BJ (cell line): ENCODE results near the gene LRFN2. TPM values are rescaled to one million over a fixed set of nuclear protein-coding genes. Genes with fewer than 3 reads are reported as not detected.

Experiments
- CTCF ChIA-PET: fragments of 350-600 bp; formaldehyde crosslinking; extraction: SDS; loops from one replicate; lab custom pipeline; 2021; ENCODE audit warnings: antibody characterized with exemption, inconsistent platforms; lab: Yijun Ruan, JAX
- POLR2A ChIA-PET: fragments of 300-600 bp; sonication (Branson Sonifier 250); formaldehyde crosslinking; extraction: SDS; loops from one replicate; lab custom pipeline; 2021; ENCODE audit warnings: antibody characterized with exemption; lab: Charles Lee
- DNase-seq: peaks from one replicate; pipeline ENCODE4 v3.0.0-alpha.2; 2011; ENCODE audit warnings: low read depth
- H3K27me3 ChIP-seq: 2 replicates; pipeline ENCODE4 v1.6.0; 2011; ENCODE audit warnings: low read length; ENCODE audit not compliant: control insufficient read depth, insufficient read depth
- H3K36me3 ChIP-seq: 2 replicates; pipeline ENCODE4 v1.5.1; 2011; ENCODE audit warnings: low read length; ENCODE audit not compliant: control insufficient read depth, insufficient read depth
- H3K4me3 ChIP-seq: 2 replicates; pipeline ENCODE4 v1.5.1; 2011; ENCODE audit warnings: low read depth, mild to moderate bottlenecking, control low read depth, low read length
- polyA plus RNA-seq: library from polyadenylated mRNA; depleted of rRNA; stranded (reverse); fragments of >200 nt; gene quantifications from 2 replicates; pipeline ENCODE4 v1.2.3, GENCODE V29; 2011
- TF ChIP-seq, protein P1 (sequence below): IDR thresholded peaks from 2 replicates; pipeline ENCODE4 v1.5.1; 2011; ENCODE audit warnings: low read depth, mild to moderate bottlenecking, control low read depth, inconsistent platforms, low read length, moderate library complexity; ENCODE audit not compliant: insufficient read depth

LRFN2 gene
- polyA plus RNA-seq, 1 experiment, result not detected

DNA sequence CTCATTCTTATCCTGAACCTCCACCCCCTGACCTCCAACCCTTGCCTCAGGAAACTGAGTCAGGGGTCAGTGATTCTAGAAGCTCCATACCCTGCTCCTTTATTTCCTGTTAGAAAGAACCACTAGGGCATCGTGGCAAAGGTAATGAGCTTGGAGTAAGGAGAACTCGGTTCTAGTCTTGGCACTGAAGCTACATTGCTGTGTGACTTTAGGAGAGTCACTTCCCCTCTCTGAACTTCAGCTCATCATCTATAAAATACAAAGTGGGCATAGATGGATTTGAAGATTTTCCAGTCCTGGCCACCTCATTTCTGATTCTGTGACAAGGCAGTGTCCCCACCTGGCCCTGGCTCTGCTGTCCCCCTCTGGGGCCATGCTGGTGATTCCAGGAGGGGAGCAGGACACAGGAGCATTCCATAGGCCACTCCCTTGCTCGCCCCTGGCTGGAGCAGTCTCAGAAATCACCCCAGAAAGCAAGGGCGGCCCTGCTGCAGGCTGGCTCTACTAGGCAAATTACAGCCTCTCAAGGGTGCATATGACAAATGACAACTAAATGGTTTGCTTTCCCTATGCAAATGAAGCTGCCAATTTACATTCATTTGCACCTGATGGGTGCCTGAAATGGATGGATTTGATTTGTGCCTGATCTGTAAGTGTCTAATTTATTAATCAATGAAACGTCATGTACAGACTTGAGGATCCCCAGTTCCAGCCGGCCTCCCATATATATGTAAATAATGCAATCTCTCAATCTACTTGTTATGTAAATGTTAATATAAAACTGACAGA is 62.2 kb downstream of the LRFN2 start:
- no peak for DNase-seq
- POLR2A ChIA-PET, result no interaction called here
- no peaks in the 10 kb centered on the region for H3K27me3 ChIP-seq
- CTCF ChIA-PET, result no interaction called here
- no peaks in the 10 kb centered on the region for H3K36me3 ChIP-seq
- no peak overlapping the region for H3K4me3 ChIP-seq
- TF ChIP-seq, protein P1, sequence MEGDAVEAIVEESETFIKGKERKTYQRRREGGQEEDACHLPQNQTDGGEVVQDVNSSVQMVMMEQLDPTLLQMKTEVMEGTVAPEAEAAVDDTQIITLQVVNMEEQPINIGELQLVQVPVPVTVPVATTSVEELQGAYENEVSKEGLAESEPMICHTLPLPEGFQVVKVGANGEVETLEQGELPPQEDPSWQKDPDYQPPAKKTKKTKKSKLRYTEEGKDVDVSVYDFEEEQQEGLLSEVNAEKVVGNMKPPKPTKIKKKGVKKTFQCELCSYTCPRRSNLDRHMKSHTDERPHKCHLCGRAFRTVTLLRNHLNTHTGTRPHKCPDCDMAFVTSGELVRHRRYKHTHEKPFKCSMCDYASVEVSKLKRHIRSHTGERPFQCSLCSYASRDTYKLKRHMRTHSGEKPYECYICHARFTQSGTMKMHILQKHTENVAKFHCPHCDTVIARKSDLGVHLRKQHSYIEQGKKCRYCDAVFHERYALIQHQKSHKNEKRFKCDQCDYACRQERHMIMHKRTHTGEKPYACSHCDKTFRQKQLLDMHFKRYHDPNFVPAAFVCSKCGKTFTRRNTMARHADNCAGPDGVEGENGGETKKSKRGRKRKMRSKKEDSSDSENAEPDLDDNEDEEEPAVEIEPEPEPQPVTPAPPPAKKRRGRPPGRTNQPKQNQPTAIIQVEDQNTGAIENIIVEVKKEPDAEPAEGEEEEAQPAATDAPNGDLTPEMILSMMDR, result no peak

DNA sequence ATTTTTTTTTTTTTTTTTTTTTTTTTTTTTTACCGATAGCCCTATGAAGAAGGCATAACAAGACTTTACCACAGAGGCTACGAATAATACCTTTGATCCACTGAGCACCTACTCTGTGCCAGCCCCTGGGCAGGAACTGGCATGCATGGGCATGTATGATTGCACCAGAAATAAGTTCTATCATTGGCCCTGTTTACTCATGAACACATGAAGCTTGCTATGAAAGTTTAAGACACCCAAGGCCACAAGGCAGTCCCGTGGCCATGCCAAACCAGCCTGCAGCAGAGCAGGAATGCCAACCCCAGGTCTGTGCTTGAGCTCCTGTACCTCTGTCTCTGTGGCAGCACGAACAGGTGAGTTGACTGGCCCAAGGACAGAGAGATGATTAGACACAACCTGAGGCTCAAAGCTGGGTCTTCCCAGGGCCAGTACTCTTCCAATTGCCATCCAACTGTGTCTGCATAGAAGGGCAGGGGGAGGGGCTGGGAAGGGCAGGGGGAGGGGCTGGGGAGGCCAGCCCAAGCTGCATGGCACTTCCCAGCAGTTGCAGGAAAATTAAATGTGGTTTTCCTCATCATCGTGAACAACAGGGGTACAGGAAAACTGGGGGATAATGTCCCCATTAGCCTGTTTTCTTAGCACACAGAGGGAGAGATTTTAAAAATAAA is 63.5 kb downstream of the LRFN2 start:
- no peaks in the 10 kb centered on the region for H3K36me3 ChIP-seq
- H3K4me3 ChIP-seq, result no peak overlapping the region
- DNase-seq, result no peak
- TF ChIP-seq, protein P1, result no peak
- no peaks in the 10 kb centered on the region for H3K27me3 ChIP-seq
- ChIA-PET CTCF (no interaction called here), POLR2A (no interaction called here)

DNA sequence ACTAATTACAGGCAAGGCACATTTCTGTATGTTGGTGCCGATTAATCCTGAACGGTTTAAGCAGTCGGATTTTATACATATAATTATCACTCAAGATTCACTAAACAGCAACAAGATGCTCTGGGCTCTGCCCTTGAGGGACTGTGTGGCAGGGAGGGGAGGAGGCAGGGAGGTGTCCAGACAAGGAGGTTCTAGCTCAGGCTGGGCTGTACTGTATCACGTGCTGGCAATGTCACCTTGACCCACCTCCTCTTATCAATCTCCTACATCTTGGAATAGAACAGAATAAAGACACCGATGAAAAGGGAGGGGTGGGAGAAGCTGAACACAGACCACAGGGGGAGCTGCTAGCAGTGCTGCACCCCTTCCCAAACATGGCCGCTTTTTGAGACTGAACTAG is 65.7 kb downstream of the LRFN2 start:
- POLR2A ChIA-PET, result no interaction called here
- Histone ChIP-seq H3K4me3 (no peak overlapping the region), H3K36me3 (no peaks in the 10 kb centered on the region), H3K27me3 (no peaks in the 10 kb centered on the region)
- TF ChIP-seq, protein P1, result no peak
- no peak for DNase-seq
- CTCF ChIA-PET, result no interaction called here

DNA sequence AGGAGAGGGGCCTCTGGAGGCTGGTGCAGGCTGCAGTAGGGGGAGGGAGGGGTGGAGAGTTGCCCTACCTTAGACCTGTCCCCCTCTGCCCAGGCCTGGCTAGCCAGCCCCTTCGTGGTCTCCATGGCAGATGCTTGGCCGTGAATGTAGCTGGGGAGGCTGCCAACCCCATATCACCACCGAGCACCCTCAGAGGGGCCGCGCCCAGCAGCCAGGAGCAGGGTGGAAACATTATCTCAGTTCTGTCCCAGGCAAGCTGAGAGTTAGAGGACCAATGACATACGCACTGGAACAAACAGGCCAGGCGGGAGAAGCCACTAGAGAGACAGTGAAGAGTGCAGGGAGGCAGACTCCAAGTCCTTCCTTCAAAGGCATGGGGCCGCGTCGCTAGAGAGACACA is 66.5 kb downstream of the LRFN2 start:
- Histone ChIP-seq H3K36me3 (no peaks in the 10 kb centered on the region), H3K4me3 (no peak overlapping the region), H3K27me3 (no peaks in the 10 kb centered on the region)
- TF ChIP-seq, protein P1, result no peak
- ChIA-PET POLR2A (no interaction called here), CTCF (no interaction called here)
- no peak for DNase-seq

DNA sequence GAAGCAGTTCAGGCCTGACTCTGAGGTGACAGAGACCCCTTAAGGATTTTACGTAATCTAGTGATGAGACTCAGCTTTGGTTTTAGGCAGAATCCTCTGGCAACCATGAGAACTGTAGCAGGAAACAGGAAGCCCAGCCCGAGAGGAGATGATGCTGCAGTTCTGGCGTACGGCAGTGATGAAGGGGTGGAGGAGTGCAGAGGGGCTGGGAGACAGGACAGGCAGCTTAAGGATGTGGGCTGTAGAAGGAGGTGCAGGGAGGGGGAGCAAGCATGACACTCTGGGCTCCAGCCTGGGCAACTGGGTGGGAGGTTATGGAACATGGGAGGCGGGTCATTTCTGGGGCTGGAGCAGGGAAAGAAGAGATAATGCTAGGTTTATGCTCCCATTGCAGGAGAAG is 67.1 kb downstream of the LRFN2 start:
- POLR2A ChIA-PET, result no interaction called here
- Histone ChIP-seq H3K4me3 (no peak overlapping the region), H3K27me3 (no peaks in the 10 kb centered on the region), H3K36me3 (no peaks in the 10 kb centered on the region)
- TF ChIP-seq, protein P1, result no peak
- no peak for DNase-seq
- CTCF ChIA-PET, result no interaction called here
